WTC11 (cell line): ENCODE measurements around the gene CABLES1. TPM values are rescaled to one million over a fixed set of nuclear protein-coding genes. Genes with fewer than 3 reads are reported as not detected.

ENCODE experiments used
- ATAC-seq: fragments of 200-7000 bp; cut with Tn5 transposase; 2 replicates; pipeline ENCODE4 v1.10.0; 2021; ENCODE audit warnings: mild to moderate bottlenecking, moderate library complexity
- CTCF ChIA-PET: fragments of 300-600 bp; sonication (Branson Sonifier 250); formaldehyde crosslinking; loops from one replicate; lab custom pipeline; 2021; ENCODE audit warnings: antibody characterized with exemption; lab: Charles Lee
- POLR2A ChIA-PET: fragments of 350-600 bp; sonication (Branson Sonifier 250); formaldehyde crosslinking; loops from one replicate; lab custom pipeline; 2021; ENCODE audit warnings: antibody characterized with exemption; lab: Charles Lee
- DNase-seq: peaks from one replicate; pipeline ENCODE4 v3.0.0; 2021; ENCODE audit warnings: low spot score
- H3K27ac Mint-ChIP-seq: 2 replicates; pipeline ENCODE4 v1.8.0; 2021; ENCODE audit warnings: mixed read lengths
- H3K27me3 Mint-ChIP-seq: 2 replicates; pipeline ENCODE4 v1.8.0; 2021; ENCODE audit warnings: low read depth, mild to moderate bottlenecking, moderate library complexity, mixed read lengths
- H3K36me3 Mint-ChIP-seq: 2 replicates; pipeline ENCODE4 v1.8.0; 2021; ENCODE audit warnings: mixed read lengths
- H3K4me1 Mint-ChIP-seq: 2 replicates; pipeline ENCODE4 v1.8.0; 2022; ENCODE audit warnings: mixed read lengths
- H3K4me3 Mint-ChIP-seq: 2 replicates; pipeline ENCODE4 v1.8.0; 2021; ENCODE audit warnings: mild to moderate bottlenecking, moderate library complexity, mixed read lengths
- H3K9me3 Mint-ChIP-seq: 2 replicates; pipeline ENCODE4 v1.8.0; 2021; ENCODE audit warnings: mixed read lengths
- CREM ChIP-seq: sonication (generic); formaldehyde crosslinking; IDR thresholded peaks from 2 replicates; pipeline ENCODE4 v1.8.1; 2022; ENCODE audit warnings: mild to moderate bottlenecking, missing genetic modification reagents, moderate library complexity
- FOXJ3 ChIP-seq: sonication (generic); formaldehyde crosslinking; IDR thresholded peaks from 2 replicates; pipeline ENCODE4 v1.9.0; 2021; ENCODE audit warnings: missing genetic modification reagents, mild to moderate bottlenecking, borderline replicate concordance
- GABPB1 ChIP-seq: sonication (generic); formaldehyde crosslinking; IDR thresholded peaks from 2 replicates; pipeline ENCODE4 v1.8.1; 2023; ENCODE audit warnings: mild to moderate bottlenecking, missing genetic modification reagents
- NFATC4 ChIP-seq: fragments of 250-450 bp; sonication (Bioruptor Pico); IDR thresholded peaks from 2 replicates; pipeline ENCODE4 v1.9.0; 2021; ENCODE audit warnings: mild to moderate bottlenecking
- NFE2L1 ChIP-seq: sonication (generic); formaldehyde crosslinking; IDR thresholded peaks from 2 replicates; pipeline ENCODE4 v1.8.1; 2023; ENCODE audit warnings: missing genetic modification reagents
- NR2C2 ChIP-seq: sonication (generic); formaldehyde crosslinking; IDR thresholded peaks from 2 replicates; pipeline ENCODE4 v1.8.0; 2022; ENCODE audit warnings: mild to moderate bottlenecking, missing genetic modification reagents
- OVOL2 ChIP-seq: fragments of 250-450 bp; sonication (Bioruptor Pico); IDR thresholded peaks from 2 replicates; pipeline ENCODE4 v1.9.0; 2021; ENCODE audit warnings: mild to moderate bottlenecking, borderline replicate concordance
- PRRX2 ChIP-seq: fragments of 250-450 bp; sonication (Bioruptor Pico); IDR thresholded peaks from 2 replicates; pipeline ENCODE4 v1.8.0; 2021; ENCODE audit warnings: mild to moderate bottlenecking
- SP1 ChIP-seq: sonication (generic); formaldehyde crosslinking; conservative IDR thresholded peaks from 2 replicates; pipeline ENCODE4 v1.8.1; 2022; ENCODE audit warnings: missing genetic modification reagents
- ZNF263 ChIP-seq: sonication (generic); formaldehyde crosslinking; IDR thresholded peaks from 2 replicates; pipeline ENCODE4 v1.8.1; 2022; ENCODE audit warnings: low read depth, mild to moderate bottlenecking, moderate library complexity, missing genetic modification reagents
- total RNA-seq: library from RNA; stranded (reverse); gene quantifications from 3 replicates; pipeline ENCODE4 v1.2.3, GENCODE V29; 2021
- TF ChIP-seq, protein P1 (sequence below): fragments of 200-600 bp; IDR thresholded peaks from 2 replicates; pipeline ENCODE4 v1.8.0; 2022; ENCODE audit warnings: antibody characterized with exemption
- TF ChIP-seq, protein P2 (sequence below): sonication (generic); formaldehyde crosslinking; IDR thresholded peaks from 2 replicates; pipeline ENCODE4 v1.8.0; 2022; ENCODE audit warnings: mild to moderate bottlenecking, missing genetic modification reagents
- TF ChIP-seq, protein P3 (sequence below): fragments of 250-450 bp; sonication (Bioruptor Pico); conservative IDR thresholded peaks from 2 replicates; pipeline ENCODE4 v1.9.0; 2021; ENCODE audit warnings: mild to moderate bottlenecking
- TF ChIP-seq, protein P4 (sequence below): sonication (generic); formaldehyde crosslinking; IDR thresholded peaks from 2 replicates; pipeline ENCODE4 v1.8.0; 2023; ENCODE audit warnings: missing genetic modification reagents, mild to moderate bottlenecking, borderline replicate concordance
- TF ChIP-seq, protein P5 (sequence below): sonication (generic); formaldehyde crosslinking; IDR thresholded peaks from 2 replicates; pipeline ENCODE4 v1.8.1; 2023; ENCODE audit warnings: mild to moderate bottlenecking, missing genetic modification reagents

The CABLES1 gene
- total RNA-seq, 1 experiment from 2014 or later, result 17.0 TPM

DNA sequence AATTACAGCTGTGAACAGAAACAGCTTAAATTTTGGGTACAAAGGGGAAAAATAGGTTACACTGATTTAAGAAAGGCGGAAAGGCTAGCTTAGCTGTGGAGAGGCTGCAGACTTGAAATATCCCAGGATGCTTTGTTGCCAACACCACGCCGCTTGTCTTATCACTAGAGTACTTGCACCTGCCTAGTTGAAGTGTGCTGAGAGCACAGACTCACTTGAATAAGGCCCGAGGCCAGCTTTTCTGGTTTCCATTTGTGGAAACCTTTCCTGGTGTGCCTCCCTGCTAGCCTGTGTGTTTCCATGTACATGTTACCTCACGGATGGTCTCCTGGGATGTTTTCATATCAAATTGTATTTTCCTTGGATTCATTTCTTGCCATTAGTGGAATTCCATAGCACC, 3.2 kb downstream of the CABLES1 start (continued):
- TF ChIP-seq, protein P1, sequence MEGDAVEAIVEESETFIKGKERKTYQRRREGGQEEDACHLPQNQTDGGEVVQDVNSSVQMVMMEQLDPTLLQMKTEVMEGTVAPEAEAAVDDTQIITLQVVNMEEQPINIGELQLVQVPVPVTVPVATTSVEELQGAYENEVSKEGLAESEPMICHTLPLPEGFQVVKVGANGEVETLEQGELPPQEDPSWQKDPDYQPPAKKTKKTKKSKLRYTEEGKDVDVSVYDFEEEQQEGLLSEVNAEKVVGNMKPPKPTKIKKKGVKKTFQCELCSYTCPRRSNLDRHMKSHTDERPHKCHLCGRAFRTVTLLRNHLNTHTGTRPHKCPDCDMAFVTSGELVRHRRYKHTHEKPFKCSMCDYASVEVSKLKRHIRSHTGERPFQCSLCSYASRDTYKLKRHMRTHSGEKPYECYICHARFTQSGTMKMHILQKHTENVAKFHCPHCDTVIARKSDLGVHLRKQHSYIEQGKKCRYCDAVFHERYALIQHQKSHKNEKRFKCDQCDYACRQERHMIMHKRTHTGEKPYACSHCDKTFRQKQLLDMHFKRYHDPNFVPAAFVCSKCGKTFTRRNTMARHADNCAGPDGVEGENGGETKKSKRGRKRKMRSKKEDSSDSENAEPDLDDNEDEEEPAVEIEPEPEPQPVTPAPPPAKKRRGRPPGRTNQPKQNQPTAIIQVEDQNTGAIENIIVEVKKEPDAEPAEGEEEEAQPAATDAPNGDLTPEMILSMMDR, result no peak
- TF ChIP-seq PRRX2 (CRISPR knock-in tag) (no peak), OVOL2 (CRISPR knock-in tag) (no peak), NFE2L1 (no peak), CREM (CRISPR knock-in tag) (no peak), SP1 (CRISPR knock-in tag) (no peak), NFATC4 (no peak), FOXJ3 (CRISPR knock-in tag) (no peak), ZNF263 (CRISPR knock-in tag) (no peak), NR2C2 (CRISPR knock-in tag) (no peak)
- TF ChIP-seq, protein P2, sequence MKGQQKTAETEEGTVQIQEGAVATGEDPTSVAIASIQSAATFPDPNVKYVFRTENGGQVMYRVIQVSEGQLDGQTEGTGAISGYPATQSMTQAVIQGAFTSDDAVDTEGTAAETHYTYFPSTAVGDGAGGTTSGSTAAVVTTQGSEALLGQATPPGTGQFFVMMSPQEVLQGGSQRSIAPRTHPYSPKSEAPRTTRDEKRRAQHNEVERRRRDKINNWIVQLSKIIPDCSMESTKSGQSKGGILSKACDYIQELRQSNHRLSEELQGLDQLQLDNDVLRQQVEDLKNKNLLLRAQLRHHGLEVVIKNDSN (CRISPR knock-in tag), result no peak
- TF ChIP-seq, protein P3, sequence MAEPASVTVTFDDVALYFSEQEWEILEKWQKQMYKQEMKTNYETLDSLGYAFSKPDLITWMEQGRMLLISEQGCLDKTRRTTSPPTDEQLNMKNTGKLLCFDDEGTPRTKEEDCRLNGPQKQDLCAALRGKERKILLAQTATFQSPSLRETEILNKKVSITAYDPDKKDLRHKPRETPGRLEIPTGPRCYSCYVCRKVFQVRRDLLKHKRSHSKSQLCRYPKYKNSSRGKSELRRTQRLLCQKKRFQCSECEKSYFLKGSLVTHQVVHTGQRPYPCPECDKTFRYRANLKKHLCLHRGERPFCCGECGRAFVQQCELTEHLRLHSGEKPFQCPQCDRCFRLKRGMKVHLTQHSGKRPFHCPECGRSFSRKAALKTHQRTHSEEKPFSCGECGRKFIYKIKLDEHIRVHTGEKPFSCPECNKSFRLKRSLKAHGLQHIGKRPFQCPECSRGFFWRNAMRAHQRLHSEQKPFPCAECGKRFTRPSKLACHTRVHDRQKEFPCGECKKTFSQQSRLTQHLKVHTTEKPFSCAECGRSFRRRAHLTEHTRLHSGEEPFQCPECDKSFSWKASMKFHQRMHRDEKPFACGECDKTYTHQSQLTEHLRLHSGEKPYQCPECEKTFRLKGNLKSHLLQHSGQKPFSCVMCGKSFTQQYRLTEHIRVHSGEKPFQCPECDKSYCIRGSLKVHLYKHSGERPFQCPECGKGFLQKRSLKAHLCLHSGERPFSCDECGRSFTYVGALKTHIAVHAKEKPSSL (CRISPR knock-in tag), result no peak
- TF ChIP-seq, protein P4, sequence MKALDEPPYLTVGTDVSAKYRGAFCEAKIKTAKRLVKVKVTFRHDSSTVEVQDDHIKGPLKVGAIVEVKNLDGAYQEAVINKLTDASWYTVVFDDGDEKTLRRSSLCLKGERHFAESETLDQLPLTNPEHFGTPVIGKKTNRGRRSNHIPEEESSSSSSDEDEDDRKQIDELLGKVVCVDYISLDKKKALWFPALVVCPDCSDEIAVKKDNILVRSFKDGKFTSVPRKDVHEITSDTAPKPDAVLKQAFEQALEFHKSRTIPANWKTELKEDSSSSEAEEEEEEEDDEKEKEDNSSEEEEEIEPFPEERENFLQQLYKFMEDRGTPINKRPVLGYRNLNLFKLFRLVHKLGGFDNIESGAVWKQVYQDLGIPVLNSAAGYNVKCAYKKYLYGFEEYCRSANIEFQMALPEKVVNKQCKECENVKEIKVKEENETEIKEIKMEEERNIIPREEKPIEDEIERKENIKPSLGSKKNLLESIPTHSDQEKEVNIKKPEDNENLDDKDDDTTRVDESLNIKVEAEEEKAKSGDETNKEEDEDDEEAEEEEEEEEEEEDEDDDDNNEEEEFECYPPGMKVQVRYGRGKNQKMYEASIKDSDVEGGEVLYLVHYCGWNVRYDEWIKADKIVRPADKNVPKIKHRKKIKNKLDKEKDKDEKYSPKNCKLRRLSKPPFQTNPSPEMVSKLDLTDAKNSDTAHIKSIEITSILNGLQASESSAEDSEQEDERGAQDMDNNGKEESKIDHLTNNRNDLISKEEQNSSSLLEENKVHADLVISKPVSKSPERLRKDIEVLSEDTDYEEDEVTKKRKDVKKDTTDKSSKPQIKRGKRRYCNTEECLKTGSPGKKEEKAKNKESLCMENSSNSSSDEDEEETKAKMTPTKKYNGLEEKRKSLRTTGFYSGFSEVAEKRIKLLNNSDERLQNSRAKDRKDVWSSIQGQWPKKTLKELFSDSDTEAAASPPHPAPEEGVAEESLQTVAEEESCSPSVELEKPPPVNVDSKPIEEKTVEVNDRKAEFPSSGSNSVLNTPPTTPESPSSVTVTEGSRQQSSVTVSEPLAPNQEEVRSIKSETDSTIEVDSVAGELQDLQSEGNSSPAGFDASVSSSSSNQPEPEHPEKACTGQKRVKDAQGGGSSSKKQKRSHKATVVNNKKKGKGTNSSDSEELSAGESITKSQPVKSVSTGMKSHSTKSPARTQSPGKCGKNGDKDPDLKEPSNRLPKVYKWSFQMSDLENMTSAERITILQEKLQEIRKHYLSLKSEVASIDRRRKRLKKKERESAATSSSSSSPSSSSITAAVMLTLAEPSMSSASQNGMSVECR (CRISPR knock-in tag), result no peak

DNA sequence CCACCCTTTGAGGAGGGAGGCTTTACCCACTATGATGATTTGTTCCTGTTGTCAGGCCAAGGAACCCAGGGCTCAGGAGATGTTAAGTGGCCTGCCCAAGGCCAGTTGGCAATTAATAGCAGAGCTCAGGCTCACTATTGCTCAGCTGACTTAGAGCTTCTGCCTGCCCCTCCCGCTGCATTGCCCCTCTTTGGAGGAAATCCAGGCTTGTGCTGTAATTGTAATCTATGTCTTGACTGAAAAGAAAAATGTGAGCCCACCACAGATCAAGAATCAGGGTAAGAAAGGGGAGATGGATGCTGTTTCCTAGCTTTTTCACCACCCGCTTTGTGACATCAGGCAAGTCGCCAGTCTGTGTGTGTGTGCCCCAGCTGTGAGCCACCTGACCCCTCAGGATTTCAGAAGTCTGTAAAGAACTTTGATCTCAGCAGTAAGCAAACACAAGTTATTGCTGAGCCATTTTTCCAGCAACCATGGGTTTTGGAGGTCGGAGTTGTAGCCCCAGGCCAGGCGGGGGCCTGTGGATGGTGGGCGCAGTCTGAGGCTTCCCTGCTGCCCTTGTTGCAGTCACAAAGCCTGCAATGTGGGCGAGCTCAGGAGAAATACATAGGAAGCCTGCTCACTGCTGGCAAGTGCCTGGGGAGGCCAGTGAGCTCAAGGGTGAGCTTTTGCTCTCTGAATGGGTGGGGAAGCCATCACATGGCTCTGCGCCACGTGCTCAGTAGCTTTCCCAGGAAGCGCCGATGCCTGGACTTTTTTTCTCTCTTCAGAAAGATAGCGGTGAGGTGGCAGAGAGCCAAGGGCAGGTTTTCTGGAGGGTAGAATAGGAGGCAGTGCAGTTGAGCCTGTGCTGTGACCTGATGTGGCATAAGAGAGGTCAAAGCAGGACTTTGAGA, 6.1 kb downstream of the CABLES1 start:
- ATAC-seq, result no peak
- Mint-ChIP-seq H3K9me3 (no peaks in the 10 kb centered on the region), H3K27me3 (no peaks in the 10 kb centered on the region; the same call in 1 of the 2 replicates), H3K36me3 (peaks cover 11% of the 10 kb centered on the region), H3K4me3 (no peak overlapping the region), H3K4me1 (peaks cover 78% of the 10 kb centered on the region)
- POLR2A ChIA-PET, result interaction anchor here (0.6 kb wide), 1 partner anchor 104 kb away, joined by 3 read pairs; no protein-coding TSS in a partner anchor
- no peak for DNase-seq
- CTCF ChIA-PET, result interaction anchor here (1.0 to 2.8 kb wide), 4 partner anchors 10 to 238 kb away, joined by 4 to 12 read pairs (median 6); no protein-coding TSS in a partner anchor
- peak; percentile 54 for TF ChIP-seq GABPB1 (CRISPR knock-in tag)
- TF ChIP-seq, protein P5, sequence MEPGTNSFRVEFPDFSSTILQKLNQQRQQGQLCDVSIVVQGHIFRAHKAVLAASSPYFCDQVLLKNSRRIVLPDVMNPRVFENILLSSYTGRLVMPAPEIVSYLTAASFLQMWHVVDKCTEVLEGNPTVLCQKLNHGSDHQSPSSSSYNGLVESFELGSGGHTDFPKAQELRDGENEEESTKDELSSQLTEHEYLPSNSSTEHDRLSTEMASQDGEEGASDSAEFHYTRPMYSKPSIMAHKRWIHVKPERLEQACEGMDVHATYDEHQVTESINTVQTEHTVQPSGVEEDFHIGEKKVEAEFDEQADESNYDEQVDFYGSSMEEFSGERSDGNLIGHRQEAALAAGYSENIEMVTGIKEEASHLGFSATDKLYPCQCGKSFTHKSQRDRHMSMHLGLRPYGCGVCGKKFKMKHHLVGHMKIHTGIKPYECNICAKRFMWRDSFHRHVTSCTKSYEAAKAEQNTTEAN (CRISPR knock-in tag), result no peak
- TF ChIP-seq, all 79 proteins: peak for 1
- H3K27ac Mint-ChIP-seq, result peak overlapping the region; percentile 28
